K562 (cell line): ENCODE data around the gene LATS1. TPM values are rescaled to one million over a fixed set of nuclear protein-coding genes. Genes with fewer than 3 reads are reported as not detected.

Experiments used
- CBX5 ChIP-seq: IDR thresholded peaks from 2 replicates; pipeline ENCODE4 v1.6.1; 2014; ENCODE audit warnings: low read depth, borderline replicate concordance
- FIP1L1 ChIP-seq: fragments of 200-400 bp; formaldehyde crosslinking; IDR thresholded peaks from 2 replicates; pipeline ENCODE4 v1.6.1; 2018; ENCODE audit warnings: mild to moderate bottlenecking, low read depth, low read length; ENCODE audit not compliant: poor library complexity, severe bottlenecking
- FOS ChIP-seq: IDR thresholded peaks from 3 replicates; pipeline ENCODE4 v1.6.1; 2011; ENCODE audit not compliant: insufficient read length; ENCODE audit errors: extremely low read depth
- MAFK ChIP-seq: IDR thresholded peaks from 2 replicates; pipeline ENCODE4 v1.6.1; 2011; ENCODE audit warnings: low read length, improper control_type of control experiment
- MED1 ChIP-seq: sonication (generic); formaldehyde crosslinking; IDR thresholded peaks from 2 replicates; pipeline ENCODE4 v1.8.1; 2023; ENCODE audit warnings: missing genetic modification reagents, borderline replicate concordance
- MNT ChIP-seq, 2 experiments: fragments of 450-650 bp; conservative IDR thresholded peaks; 2 replicates each; pipeline ENCODE4 v1.6.1; 2017; ENCODE audit warnings: mild to moderate bottlenecking in 2 of 2, moderate library complexity in 2 of 2
- NRF1 ChIP-seq, 2 experiments: fragments of 450-650 bp; IDR thresholded peaks in 1 of 2; conservative IDR thresholded peaks in 1 of 2; 2 replicates each; pipeline ENCODE4 v1.6.1; 2014; ENCODE audit warnings: mild to moderate bottlenecking in 2 of 2
- PTTG1 ChIP-seq: fragments of 450-650 bp; IDR thresholded peaks from 2 replicates; pipeline ENCODE4 v1.6.1; 2016; ENCODE audit warnings: low read depth, mild to moderate bottlenecking, missing genetic modification characterization, missing compliant biosample characterization
- RBM22 ChIP-seq: fragments of 200-400 bp; formaldehyde crosslinking; IDR thresholded peaks from 2 replicates; pipeline ENCODE4 v1.6.1; 2018; ENCODE audit warnings: low read length, low read depth; ENCODE audit not compliant: poor library complexity, severe bottlenecking
- RNF2 ChIP-seq: sonication (generic); IDR thresholded peaks from 2 replicates; pipeline ENCODE4 v1.6.1; 2016
- USF2 ChIP-seq: sonication (generic); formaldehyde crosslinking; IDR thresholded peaks from 2 replicates; pipeline ENCODE4 v1.5.0; 2020; ENCODE audit warnings: missing genetic modification reagents
- VEZF1 ChIP-seq: fragments of 200-800 bp; sonication (Bioruptor generic); IDR thresholded peaks from 2 replicates; pipeline ENCODE4 v1.6.1; 2017; ENCODE audit warnings: missing genetic modification characterization, missing compliant biosample characterization
- YBX1 ChIP-seq: fragments of 450-650 bp; IDR thresholded peaks from 2 replicates; pipeline ENCODE4 v1.7.1; 2016; ENCODE audit warnings: mild to moderate bottlenecking
- ZHX1 ChIP-seq: fragments of 150-350 bp; conservative IDR thresholded peaks from 2 replicates; pipeline ENCODE4 v1.6.1; 2014; ENCODE audit warnings: low read length
- ZNF280A ChIP-seq: fragments of 450-650 bp; IDR thresholded peaks from 2 replicates; pipeline ENCODE4 v1.6.1; 2018; ENCODE audit warnings: mild to moderate bottlenecking, low read depth; ENCODE audit not compliant: partially characterized antibody
- polyA plus RNA-seq, 8 experiments: library from polyadenylated mRNA; depleted of rRNA in 4 of 8; stranded (reverse) in 5 of 8; unstranded in 3 of 8; fragments of >200 nt; fragmentation: Nextera tagmentation in 2 of 8; fragmentation: Illumina TruSeq in 1 of 8; extraction: Ambion mirVana in 2 of 8; extraction: Trizol in 1 of 8; gene quantifications; 2 replicates each; pipeline versions ENCODE4 v1.2.1 to v1.2.3, GENCODE V29; 2011 to 2014; ENCODE audit warnings: inconsistent platforms in 1 of 8, missing spikeins in 1 of 8
- total RNA-seq, 7 experiments: library from RNA; depleted of rRNA in 6 of 7; stranded (reverse); fragments of >200 nt in 6 of 7; fragmentation: Illumina TruSeq in 2 of 7; extraction: Trizol in 2 of 7; gene quantifications; 2 replicates each; pipeline versions ENCODE4 v1.2.1 to v1.2.3, GENCODE V29; 2011 to 2021; ENCODE audit warnings: low replicate concordance in 1 of 7

Gene LATS1
- total and polyA plus RNA-seq, 9 of the 15 experiments (the other 6 are each of a cell fraction or from before 2014, with no cell fraction given): 5.0 to 36.3 (median 18.4) TPM

GRCh38 chr6:149728499-149729234 is 10.8 kb upstream of the LATS1 start (continued):
- TF ChIP-seq ZNF280A (no peak), MED1 (no peak), NRF1 (conservative IDR thresholded peaks at IDR 0.05 in 1 of 2, IDR thresholded peaks at IDR 0.05 in 1 of 2) (peak in 1 of 2 experiments; percentile 48; a peak in 2 of 4 replicates), RNF2 (peak; percentile 95), ZHX1 (no peak), YBX1 (no peak), RBM22 (no peak), PTTG1 (tag) (no peak), FIP1L1 (no peak), VEZF1 (peak; percentile 83), MNT (conservative IDR thresholded peaks at IDR 0.05) (peak in 1 of 2 experiments; percentile 75; a peak in 3 of 4 replicates), CBX5 (0 out of 2 replicates have a peak, but pooled peaks have one; percentile 56), USF2 (CRISPR knock-in tag) (no peak), FOS (no peak), MAFK (no peak)
